ENCODE data around the gene LINGO1. TPM values are rescaled to one million over a fixed set of nuclear protein-coding genes. Genes with fewer than 3 reads are reported as not detected.
A peak's percentile ranks its signal among the peaks of the same experiment; 100 is the strongest.

LINGO1 gene
- polyA plus RNA-seq, 1 donor: 25.0 TPM

- Histone ChIP-seq H3K27me3 (ENCODE audit: control insufficient read depth, insufficient read depth, low read length) (no peaks in the 10 kb centered on the region), H3K36me3 (ENCODE audit: control insufficient read depth, insufficient read depth, low read length) (no peaks in the 10 kb centered on the region), H3K27ac (ENCODE audit: low read length) (no peak overlapping the region), H3K4me3 (ENCODE audit: low read length) (no peak overlapping the region), H3K9me3 (ENCODE audit: control insufficient read depth, low read depth, low read length) (no peaks in the 10 kb centered on the region), H3K4me1 (ENCODE audit: control insufficient read depth, insufficient read depth, low read length) (peaks cover 14% of the 10 kb centered on the region)
- WGBS (ENCODE audit: insufficient coverage, low lambda C conversion rate): no CpG with 5 or more reads among the region's 18 CpGs
- DNase-seq: no peak
These were observed 50.7 kb downstream of the LINGO1 start for GRCh38 chr15:77581896-77582569.

- WGBS (ENCODE audit: insufficient coverage, low lambda C conversion rate): no CpG with 5 or more reads among the region's 16 CpGs
- Histone ChIP-seq H3K36me3 (ENCODE audit: control insufficient read depth, insufficient read depth, low read length) (no peaks in the 10 kb centered on the region), H3K27me3 (ENCODE audit: control insufficient read depth, insufficient read depth, low read length) (no peaks in the 10 kb centered on the region), H3K4me3 (ENCODE audit: low read length) (no peak overlapping the region), H3K27ac (ENCODE audit: low read length) (no peak overlapping the region), H3K9me3 (ENCODE audit: control insufficient read depth, low read depth, low read length) (no peaks in the 10 kb centered on the region), H3K4me1 (ENCODE audit: control insufficient read depth, insufficient read depth, low read length) (peaks cover 14% of the 10 kb centered on the region)
- no peak for DNase-seq
These were observed 51.6 kb downstream of the LINGO1 start for GRCh38 chr15:77580996-77581682.

- Histone ChIP-seq H3K27me3 (ENCODE audit: control insufficient read depth, insufficient read depth, low read length) (no peaks in the 10 kb centered on the region), H3K27ac (ENCODE audit: low read length) (no peak overlapping the region), H3K4me3 (ENCODE audit: low read length) (no peak overlapping the region), H3K36me3 (ENCODE audit: control insufficient read depth, insufficient read depth, low read length) (no peaks in the 10 kb centered on the region), H3K9me3 (ENCODE audit: control insufficient read depth, low read depth, low read length) (no peaks in the 10 kb centered on the region), H3K4me1 (ENCODE audit: control insufficient read depth, insufficient read depth, low read length) (peaks cover 14% of the 10 kb centered on the region)
- DNase-seq: no peak
- no CpG with 5 or more reads among the region's 13 CpGs for WGBS (ENCODE audit: insufficient coverage, low lambda C conversion rate)
These were observed 53.1 kb downstream of the LINGO1 start for GRCh38 chr15:77579498-77580188.

- no peaks in the 10 kb centered on the region for H3K9me3 ChIP-seq (ENCODE audit: control insufficient read depth, low read depth, low read length)
- WGBS (ENCODE audit: insufficient coverage, low lambda C conversion rate): no CpG with 5 or more reads among the region's 15 CpGs
- H3K27ac ChIP-seq (ENCODE audit: low read length): no peak overlapping the region
- peaks cover 8% of the 10 kb centered on the region for H3K4me1 ChIP-seq (ENCODE audit: control insufficient read depth, insufficient read depth, low read length)
- H3K4me3 ChIP-seq (ENCODE audit: low read length): no peak overlapping the region
- no peaks in the 10 kb centered on the region for H3K27me3 ChIP-seq (ENCODE audit: control insufficient read depth, insufficient read depth, low read length)
- no peak for DNase-seq
- H3K36me3 ChIP-seq (ENCODE audit: control insufficient read depth, insufficient read depth, low read length): no peaks in the 10 kb centered on the region
These were observed 53.9 kb downstream of the LINGO1 start for GRCh38 chr15:77578641-77579372.

- WGBS (ENCODE audit: insufficient coverage, low lambda C conversion rate): no CpG with 5 or more reads among the region's 9 CpGs
- DNase-seq: no peak
These were observed 55.3 kb downstream of the LINGO1 start for GRCh38 chr15:77577366-77577950.

GRCh38 chr15:77576538-77576937 lies 56.2 kb downstream of the LINGO1 start:
- WGBS (ENCODE audit: insufficient coverage, low lambda C conversion rate): no CpG with 5 or more reads among the region's 1 CpG
- no peak overlapping the region for H3K27ac ChIP-seq (ENCODE audit: low read length)
- H3K4me3 ChIP-seq (ENCODE audit: low read length): no peak overlapping the region
- no peaks in the 10 kb centered on the region for H3K36me3 ChIP-seq (ENCODE audit: control insufficient read depth, insufficient read depth, low read length)
- DNase-seq: no peak
- H3K27me3 ChIP-seq (ENCODE audit: control insufficient read depth, insufficient read depth, low read length): no peaks in the 10 kb centered on the region
- no peaks in the 10 kb centered on the region for H3K4me1 ChIP-seq (ENCODE audit: control insufficient read depth, insufficient read depth, low read length)
- H3K9me3 ChIP-seq (ENCODE audit: control insufficient read depth, low read depth, low read length): no peaks in the 10 kb centered on the region

More at GRCh38 chr15:77577366-77577950, 55.3 kb downstream of the LINGO1 start:
- no peaks in the 10 kb centered on the region for H3K27me3 ChIP-seq (ENCODE audit: control insufficient read depth, insufficient read depth, low read length)
- no peaks in the 10 kb centered on the region for H3K9me3 ChIP-seq (ENCODE audit: control insufficient read depth, low read depth, low read length)
- H3K36me3 ChIP-seq (ENCODE audit: control insufficient read depth, insufficient read depth, low read length): no peaks in the 10 kb centered on the region
- H3K27ac ChIP-seq (ENCODE audit: low read length): no peak overlapping the region
- no peak overlapping the region for H3K4me3 ChIP-seq (ENCODE audit: low read length)
- peaks cover under 1% of the 10 kb centered on the region for H3K4me1 ChIP-seq (ENCODE audit: control insufficient read depth, insufficient read depth, low read length)

GRCh38 chr15:77575203-77575934 lies 57.3 kb downstream of the LINGO1 start:
- no peak overlapping the region for H3K27ac ChIP-seq (ENCODE audit: low read length)
- no peaks in the 10 kb centered on the region for H3K36me3 ChIP-seq (ENCODE audit: control insufficient read depth, insufficient read depth, low read length)
- no peaks in the 10 kb centered on the region for H3K4me1 ChIP-seq (ENCODE audit: control insufficient read depth, insufficient read depth, low read length)
- 60% methylated on average over 1 of the region's 14 CpGs for WGBS (ENCODE audit: insufficient coverage, low lambda C conversion rate)
- no peaks in the 10 kb centered on the region for H3K9me3 ChIP-seq (ENCODE audit: control insufficient read depth, low read depth, low read length)
- peak; percentile 38 to 58 for DNase-seq
- no peak overlapping the region for H3K4me3 ChIP-seq (ENCODE audit: low read length)
- no peaks in the 10 kb centered on the region for H3K27me3 ChIP-seq (ENCODE audit: control insufficient read depth, insufficient read depth, low read length)

GRCh38 chr15:77574521-77575202 lies 58.0 kb downstream of the LINGO1 start:
- Histone ChIP-seq H3K27me3 (ENCODE audit: control insufficient read depth, insufficient read depth, low read length) (no peaks in the 10 kb centered on the region), H3K27ac (ENCODE audit: low read length) (no peak overlapping the region), H3K9me3 (ENCODE audit: control insufficient read depth, low read depth, low read length) (no peaks in the 10 kb centered on the region), H3K4me1 (ENCODE audit: control insufficient read depth, insufficient read depth, low read length) (peaks cover 3% of the 10 kb centered on the region), H3K4me3 (ENCODE audit: low read length) (no peak overlapping the region), H3K36me3 (ENCODE audit: control insufficient read depth, insufficient read depth, low read length) (no peaks in the 10 kb centered on the region)
- no CpG with 5 or more reads among the region's 6 CpGs for WGBS (ENCODE audit: insufficient coverage, low lambda C conversion rate)
- no peak for DNase-seq

- H3K4me1 ChIP-seq (ENCODE audit: control insufficient read depth, insufficient read depth, low read length): peaks cover 5% of the 10 kb centered on the region
- no peak overlapping the region for H3K27ac ChIP-seq (ENCODE audit: low read length)
- no peaks in the 10 kb centered on the region for H3K36me3 ChIP-seq (ENCODE audit: control insufficient read depth, insufficient read depth, low read length)
- WGBS (ENCODE audit: insufficient coverage, low lambda C conversion rate): 80% methylated on average over 2 of the region's 4 CpGs
- no peaks in the 10 kb centered on the region for H3K27me3 ChIP-seq (ENCODE audit: control insufficient read depth, insufficient read depth, low read length)
- no peaks in the 10 kb centered on the region for H3K9me3 ChIP-seq (ENCODE audit: control insufficient read depth, low read depth, low read length)
- DNase-seq: no peak
- H3K4me3 ChIP-seq (ENCODE audit: low read length): no peak overlapping the region
These were observed 58.9 kb downstream of the LINGO1 start for GRCh38 chr15:77573802-77574201.

All from large intestine (tissue), 3 donors.